DMS79 treated with DMSO at 0.1 percent for 48 hours (cell line): Measurements from ENCODE around the gene ZFP92.
A peak's percentile ranks its signal among the peaks of the same experiment; 100 is the strongest.
"Not testable (repeated sequence)": the region's sequence is repeated elsewhere in the genome, so short reads cannot be mapped to it uniquely, and the experiment has no call there.

ENCODE experiments used
- DNase-seq: peaks from one replicate; lab custom pipeline; 2025; lab: John Stamatoyannopoulos, UW

Gene ZFP92, protein sequence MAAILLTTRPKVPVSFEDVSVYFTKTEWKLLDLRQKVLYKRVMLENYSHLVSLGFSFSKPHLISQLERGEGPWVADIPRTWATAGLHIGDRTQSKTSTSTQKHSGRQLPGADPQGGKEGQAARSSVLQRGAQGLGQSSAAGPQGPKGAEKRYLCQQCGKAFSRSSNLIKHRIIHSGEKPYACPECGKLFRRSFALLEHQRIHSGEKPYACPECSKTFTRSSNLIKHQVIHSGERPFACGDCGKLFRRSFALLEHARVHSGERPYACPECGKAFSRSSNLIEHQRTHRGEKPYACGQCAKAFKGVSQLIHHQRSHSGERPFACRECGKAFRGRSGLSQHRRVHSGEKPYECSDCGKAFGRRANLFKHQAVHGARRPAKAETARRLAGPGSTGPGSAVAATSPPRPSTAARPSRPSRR

DNA sequence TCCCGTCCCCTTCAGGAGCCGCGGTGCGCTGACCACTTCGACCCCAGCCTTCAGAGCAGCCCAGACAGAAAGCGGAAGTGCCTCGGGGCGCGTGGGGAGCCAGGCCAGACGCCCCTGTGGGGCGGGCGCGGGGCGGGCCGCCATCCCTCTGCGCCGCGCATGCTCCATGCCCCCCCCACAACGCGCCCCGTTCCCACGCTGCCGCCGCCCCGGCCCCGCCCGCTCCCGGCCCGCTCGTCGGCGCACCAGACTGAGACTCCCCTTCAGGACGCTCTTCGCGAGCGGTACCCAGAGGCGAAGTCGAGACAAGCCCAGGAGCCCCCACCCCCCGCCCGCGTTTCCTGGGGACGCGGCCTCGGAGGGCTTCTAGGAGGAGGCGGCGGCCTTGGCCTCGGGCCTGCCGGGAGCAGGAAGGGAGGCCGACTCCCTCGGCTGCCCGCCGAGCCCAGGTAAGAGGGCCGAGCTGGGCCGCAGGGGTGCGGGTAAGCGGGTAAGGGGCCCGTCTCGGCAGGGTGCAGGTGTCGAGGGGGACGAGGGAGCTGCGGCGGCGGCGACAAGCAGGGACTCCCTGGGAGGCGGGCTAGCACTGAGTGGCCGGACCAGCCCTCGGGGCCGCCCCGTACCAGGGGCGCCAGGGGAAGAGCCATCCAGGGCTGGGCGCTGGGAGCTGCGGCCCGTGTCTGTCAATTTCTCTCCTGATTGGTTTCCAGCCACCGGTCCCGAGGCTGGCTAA, at the start of gene ZFP92:
Gene ZFP92 (plus strand): TSS at position 218 of the 733 bp plus-strand sequence. CDS start 6,851 bp downstream, outside the sequence.
- no peak for DNase-seq

DNA sequence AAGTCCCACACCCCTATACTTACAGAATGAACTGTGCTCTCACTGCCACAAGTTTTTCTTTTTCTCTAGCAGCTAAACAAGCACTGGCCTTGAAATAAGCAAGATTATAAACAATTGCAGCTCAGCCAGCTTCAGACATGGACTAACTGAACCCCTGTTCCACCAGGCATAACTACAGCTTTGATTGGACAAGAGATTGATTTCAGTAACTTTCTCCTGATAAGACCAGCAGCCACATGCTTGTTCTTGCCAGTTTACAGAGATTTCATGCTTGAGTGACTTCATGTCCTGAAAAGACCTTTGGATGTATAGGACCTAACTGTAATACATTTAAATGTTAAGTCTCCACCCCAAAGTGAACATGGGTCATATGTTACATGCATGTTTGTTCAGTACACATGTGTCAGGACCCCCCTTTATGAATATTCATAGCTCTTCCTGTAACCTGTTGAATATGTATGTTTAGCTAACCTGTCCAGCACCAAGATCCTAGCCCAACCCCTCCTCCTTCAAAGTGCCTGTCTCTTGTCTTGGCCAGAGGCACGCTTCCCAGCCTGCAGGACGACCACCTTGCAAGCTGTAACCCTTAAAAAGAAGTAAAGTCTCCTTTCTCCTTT, 49.4 kb upstream of the ZFP92 start:
- DNase-seq = peak; percentile 1

DNA sequence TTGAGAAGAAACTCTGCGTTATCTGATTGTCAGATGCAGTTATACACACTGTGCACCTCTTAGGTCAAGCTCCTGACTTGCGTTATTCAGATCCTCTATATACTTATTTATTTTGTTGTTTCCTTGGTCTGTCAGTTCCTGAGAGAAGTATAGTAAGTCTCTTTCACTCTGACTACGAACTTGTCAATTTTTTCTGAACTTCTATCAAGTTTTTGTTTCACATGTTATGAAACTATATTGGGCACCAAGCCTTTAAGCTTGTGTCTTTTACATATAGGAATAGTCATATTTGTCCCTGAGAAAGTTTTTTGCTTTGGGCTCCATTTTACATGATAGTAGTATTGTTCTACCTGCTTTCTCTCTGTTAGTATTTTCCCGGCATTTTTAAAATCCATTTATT, 45.6 kb upstream of the ZFP92 start:
- no peak for DNase-seq

DNA sequence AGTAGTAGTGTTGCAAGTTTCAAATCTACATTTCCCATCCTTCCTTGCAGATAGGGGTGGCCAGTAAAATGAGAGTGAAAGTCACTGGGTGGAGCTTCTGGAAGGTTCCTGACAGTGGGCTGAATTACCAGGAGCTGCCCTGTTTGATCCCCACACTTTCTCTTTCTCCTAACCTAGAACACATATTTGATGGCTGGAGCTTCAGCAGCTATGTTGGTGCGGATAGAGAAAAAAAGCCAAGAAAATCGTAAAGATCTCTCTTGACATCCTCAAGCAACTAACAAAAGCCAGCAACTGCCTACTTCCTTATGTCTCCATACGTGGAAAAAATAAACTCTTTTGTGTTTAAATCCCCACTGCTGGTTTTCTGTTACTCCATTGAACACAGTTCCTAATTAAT, 45.2 kb upstream of the ZFP92 start:
- no peak for DNase-seq

DNA sequence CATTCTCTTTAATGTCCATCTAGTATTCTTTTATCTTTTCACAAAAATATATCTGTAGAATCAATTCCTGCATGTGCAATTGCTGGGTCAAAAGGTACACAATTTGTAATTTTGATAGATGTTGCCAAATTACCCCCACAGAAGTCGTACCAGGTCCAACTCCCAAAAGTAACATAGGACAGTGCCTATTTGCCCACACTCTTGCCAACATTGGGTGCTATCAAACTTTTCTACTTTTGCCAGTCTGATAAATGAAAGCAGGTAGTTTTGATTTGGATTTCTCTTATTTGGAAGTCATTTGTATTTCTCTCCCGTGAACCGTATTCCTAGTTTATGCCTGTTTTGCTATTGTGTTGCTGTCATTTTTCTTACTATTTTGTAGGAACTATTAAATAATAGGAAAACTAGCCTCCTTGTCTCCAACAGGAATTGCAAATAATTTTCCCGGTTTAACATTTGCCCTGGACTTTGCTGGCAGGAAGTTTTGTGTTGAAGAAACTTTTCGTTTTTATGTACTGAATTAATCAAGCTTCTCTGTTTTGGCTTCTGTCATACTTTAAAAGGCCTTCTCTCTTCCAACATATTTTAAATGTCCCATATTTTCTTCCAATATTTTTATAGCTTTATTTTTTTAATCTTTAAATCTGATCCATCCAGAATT, 44.3 kb upstream of the ZFP92 start:
- DNase-seq = no peak

DNA sequence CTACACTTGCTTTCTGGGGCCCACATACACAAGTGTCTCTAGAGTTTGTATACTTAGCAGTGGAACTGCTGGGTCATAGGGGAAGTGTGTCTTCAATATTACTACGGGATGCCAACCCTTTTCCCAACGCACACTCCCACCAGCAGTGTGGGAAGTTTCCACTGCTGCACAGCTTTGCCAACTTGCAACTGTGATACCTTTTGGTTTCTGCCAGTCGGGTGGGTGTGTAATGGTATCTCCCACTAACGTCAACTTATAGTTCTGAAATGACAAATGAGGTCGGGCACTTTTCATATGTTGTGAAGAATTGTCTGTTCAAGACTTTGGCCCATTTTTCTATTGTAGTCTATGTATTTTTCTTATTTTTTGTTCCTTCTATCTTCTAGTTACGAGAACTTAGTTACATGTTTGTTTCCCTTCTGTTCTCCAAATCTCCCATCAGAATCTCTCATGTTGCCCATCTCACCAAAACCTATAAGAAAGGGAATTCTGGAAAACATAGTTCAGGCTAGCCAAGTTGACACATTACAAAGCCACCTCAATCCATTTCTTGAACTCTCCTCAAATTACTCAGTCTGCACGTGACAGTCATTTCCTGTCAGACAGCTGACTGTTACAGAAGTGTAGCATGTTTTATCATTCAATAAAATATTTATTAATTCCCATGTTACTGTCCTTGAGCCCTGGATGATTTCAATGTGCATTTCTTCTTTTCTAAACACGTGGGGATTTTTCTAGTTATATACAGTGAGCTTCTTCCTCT, 40.8 kb upstream of the ZFP92 start:
- no peak for DNase-seq

DNA sequence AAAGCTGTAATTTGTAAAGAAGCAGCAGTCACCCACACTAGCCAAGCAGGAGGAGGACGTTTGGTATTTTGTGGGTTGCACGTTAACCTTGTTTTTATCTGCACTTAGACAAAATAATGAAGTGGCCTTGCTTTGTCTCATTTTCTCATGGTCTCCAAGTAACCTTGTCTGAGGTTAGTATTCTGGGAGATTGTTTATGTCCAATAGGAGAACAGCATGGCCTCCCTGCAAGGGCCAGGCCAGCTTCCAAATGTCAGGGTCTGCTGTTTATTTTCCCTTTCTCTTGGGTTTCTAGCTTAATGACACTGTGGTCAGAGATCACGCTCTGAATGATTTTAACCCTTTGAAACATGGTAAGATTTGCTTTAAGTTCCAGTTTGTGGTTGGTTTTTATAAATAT, 40.0 kb upstream of the ZFP92 start:
- DNase-seq = no peak

DNA sequence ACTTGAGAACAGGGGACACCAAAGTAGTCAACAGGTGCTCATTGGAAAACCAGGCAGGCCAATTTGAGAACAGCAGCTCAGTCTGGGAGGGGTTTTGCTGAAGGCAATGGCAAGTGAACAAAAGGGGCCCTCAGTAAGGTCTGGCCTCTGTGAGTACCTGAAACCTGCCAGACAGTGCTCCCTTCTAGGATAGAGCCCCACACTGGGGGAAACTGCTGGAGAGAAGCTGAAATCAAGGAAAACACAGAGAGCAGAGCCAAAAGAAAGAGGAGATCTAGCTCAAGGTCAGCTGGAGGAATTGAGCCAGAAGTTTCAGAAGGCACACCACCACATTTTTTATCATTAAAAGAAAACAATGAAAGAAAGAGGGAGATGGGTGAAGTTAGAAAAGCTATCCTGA, 38.3 kb upstream of the ZFP92 start:
- no peak for DNase-seq

DNA sequence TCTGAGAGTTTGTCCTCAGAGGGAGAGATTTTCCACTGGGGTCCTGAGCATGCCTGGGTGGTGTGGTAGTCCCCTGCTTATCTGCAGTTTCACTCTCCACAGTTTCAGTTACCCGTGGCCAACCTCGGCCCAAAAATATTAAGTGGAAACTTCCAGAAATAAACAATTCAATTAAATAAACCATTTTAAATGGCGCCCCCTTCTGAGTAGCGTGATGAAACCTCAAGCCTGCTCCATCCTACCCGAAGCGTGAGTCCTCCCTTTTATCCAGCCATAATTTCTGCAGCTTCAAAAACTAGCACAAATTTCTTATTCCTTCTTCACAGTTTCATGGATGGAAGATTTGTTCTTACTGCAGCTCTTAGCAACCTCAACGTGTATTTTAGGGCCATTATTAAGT, 36.8 kb upstream of the ZFP92 start:
- DNase-seq = no peak

DNA sequence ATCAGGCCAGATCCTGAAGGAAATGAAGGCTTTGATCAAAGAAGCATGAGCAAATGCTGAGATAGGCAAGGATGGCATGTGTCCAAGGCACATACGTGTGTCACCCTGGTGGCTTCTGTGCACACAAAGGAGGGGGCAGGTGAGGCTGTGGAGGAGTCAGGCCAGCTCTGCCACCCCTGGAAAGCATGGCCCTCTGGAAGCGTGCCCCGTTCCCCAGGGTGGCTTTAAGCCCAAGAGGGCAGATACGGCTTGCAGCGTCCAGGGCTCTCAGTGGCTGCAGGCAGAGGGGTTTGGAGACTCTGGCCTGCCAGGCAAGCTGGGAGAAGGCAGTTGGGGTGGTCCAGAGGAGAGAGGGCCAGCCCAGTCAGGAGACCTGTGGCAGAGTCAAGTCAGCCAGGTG, 35.7 kb upstream of the ZFP92 start:
- DNase-seq = no peak

DNA sequence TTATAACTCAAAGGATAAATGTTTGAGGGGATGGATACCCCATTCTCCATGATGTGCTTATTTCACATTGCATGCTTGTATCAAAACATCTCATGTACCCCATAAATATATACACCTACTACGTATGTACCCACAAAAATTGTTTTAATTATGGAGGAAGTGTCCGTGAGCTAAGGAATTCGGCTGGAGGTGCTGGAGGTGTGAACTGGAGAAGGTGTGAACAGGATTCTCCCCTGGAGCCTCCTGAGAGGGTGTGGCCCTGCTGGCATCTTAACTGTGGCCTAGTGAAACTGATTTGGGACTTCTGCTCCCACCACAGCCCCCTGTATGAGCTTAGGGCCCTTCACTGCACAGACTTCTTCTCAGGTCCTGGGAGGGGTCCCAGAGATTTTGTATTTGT, 33.5 kb upstream of the ZFP92 start:
- no peak for DNase-seq

DNA sequence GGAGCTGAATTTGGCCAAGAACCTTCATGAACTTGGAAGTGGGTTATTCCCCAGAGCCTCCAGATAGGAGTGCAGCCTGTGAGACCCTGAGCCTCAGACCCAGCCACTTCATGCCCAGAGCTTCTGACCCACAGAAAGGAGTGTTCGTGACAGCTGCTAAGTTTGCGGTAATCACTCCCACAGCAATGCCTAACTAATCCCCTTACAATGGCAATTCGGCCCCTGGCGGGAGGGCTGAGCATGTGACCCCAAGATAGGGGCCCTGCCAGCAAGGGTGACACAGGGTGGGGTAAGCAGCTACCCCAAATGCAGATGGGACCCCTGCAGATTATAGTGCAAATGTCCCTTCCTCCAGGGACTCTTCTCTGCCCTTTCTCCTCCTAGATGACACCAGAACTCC, 32.7 kb upstream of the ZFP92 start:
- DNase-seq = no peak

DNA sequence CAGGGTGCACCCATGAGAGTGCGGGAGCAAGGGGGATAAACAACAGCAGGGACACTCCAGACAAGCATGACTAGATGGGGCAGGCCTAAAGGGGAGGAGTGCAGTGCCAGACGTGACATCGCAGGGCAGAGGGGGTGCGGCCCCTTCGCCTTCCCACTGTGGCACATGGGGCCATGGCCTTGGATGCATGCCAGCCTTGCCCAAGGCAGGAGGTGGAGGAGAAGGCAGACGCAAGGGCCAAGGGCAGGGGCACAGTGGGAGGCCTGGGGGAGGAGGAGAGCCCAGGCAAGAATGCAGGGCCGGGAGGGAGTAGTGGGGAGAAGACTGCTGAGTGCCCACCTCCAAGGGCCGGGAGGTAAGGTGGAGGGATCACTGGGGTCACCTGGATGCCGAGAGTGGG, 31.8 kb upstream of the ZFP92 start:
- DNase-seq = no peak

DNA sequence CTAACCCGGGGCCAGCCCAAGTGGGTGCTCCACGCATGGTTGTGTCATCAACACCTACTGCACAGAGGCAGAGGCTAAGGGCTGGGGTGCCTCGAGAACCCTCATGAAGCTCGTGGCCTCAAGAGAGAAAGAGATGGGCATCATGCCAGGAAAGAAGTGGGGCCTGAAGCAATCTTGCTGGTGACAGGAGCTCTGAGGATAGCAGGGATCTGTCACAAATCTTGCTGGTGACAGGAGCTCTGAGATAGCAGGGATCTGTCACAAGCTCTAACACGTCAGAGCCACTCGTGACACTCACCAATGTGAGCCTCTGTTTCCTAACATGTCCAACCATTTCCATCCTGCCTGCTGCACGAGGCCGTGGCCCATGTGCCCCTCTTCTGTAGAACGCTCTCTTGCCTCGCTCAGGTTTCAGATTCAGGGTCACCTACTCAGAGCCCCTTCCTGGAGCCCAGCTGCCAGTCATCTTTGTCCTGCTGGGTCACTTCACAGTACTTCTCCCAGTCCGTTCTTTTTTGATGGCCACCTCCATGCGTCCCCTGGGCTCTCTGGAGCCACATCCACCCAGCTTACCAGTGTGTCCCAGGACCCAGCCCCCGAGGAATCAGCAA, 31.2 kb upstream of the ZFP92 start:
- DNase-seq = peak; percentile 19

DNA sequence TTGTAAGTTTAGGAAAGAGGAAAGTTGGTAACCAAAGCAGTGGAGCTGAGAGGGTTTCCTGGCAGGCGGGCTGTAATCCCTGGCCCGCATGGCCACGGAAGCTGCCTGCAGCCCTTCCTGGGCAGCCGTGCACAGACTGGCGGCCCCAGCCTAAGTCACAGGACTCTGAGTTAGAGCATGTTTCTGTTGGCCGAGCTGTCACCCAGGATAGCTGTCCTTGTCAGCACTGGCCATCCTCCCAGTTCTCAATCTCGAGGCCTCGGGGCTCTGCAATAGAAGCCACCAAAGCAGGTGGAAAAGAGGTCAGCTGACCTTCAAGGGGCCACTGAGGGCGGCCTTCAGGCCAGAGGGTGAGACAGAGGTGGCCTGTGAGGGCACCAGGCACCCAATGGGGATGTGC, 30.6 kb upstream of the ZFP92 start:
- DNase-seq = no peak

DNA sequence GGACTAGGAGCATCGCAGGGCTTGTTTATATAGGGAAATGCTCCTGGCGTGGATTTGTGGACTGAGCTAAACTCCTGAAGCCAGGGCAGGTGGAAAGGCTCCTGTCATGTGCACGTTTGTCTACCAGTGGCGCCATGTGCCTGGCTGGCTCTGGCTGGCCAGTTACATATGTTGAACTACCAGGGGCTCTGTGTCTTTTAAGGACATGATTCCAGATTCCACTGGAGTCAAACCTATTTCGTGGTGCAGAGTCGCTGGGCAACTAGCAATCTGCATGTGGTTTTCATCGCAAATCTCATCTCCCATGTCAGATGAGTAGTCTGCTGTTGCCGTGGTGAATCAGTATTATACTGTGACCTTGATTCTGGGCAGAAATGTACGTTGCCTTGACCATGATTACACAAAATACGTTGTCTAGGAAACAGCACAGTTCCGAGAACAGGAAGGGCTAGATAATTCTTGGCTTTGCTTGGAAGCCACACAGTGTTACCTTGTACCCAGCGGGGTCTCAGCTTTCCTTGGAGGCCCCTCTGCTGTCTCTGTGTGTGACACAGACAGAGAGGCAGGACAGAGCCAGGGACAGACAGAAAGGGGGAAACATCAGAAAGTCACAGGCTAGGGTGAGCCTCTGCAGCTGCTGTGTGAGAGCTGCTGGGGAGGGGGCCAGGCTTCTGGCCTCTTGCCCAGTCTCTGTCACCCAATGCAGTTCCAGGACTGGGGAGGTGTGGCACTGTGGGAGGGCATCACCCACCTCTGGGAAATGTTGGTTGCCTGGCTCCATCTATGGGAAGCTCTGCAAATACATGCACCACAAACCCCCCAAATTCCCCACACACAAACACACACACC, 29.4 kb upstream of the ZFP92 start:
- peak; percentile 61 for DNase-seq

DNA sequence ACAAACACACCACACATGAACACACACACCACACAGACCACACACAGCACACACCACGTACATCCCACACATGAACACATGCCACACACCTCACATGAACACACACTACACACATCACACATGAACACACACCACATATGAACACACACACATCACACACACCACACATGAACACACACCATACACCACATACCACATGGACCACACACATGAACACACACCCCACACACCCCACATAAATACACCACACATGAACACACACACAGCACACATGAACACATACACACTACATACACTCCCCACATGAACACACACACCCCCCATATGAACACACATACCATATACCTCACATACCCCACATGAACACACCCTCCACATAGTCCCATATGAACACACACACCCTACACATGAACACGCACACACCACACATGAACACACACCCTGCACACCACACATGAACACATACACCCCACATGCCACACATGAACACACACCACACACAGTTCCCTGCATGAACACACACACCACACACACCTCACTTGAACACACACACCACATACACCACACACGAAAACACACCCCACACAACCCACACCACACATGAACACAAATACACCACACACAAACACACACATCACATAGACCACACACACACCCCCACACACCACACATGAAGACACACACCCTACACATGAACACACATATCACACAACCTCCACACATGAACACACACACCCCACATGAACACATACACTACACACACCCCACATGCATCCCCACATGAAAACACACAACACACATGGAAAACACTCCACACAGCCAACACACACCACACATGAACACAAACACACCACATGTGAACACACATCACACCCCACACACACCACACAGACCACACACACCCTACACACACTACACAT, 28.4 kb upstream of the ZFP92 start:
- DNase-seq = no peak

DNA sequence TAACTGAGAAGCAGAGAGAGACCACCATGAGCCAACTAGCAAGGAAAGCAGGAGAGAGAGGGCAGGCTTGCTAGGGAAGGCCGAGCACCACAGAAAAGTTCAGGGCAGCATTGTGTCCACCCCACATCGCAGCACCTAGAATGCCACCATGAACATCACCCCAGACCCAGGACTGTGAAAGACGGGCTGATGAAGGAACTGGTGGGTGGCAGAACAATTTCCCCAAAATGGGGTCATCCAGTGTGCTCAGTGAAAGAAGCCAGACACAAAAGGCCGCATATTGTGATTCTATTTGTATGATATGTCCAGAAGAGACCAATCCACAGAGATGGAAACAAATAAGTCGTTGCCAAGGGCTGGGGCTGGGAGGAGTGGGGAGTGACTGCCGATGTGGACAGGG, 26.9 kb upstream of the ZFP92 start:
- DNase-seq = no peak

DNA sequence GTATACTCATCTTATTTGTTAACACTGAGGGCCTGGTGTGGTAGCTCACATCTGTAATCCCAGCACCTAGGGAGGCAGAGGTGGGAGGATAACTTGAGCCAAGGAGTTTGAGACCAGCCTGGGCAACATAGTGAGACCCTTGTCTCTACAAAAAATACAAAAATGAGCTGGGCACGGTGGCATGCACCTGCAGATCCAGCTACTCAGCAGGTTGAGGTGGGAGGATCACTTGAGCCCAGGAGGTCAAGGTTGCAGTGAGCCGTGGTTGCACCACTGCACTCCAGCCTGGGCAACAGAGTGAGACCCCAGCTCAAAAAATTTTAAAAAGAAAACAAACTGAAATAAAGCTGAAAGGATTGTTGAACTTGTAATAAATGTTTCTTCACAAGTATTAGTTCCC, 26.3 kb upstream of the ZFP92 start:
- DNase-seq = not testable (repeated sequence)
